Heart left ventricle (tissue), 16 donors: Measurements from ENCODE around the gene SAP30L. TPM values are rescaled to one million over a fixed set of nuclear protein-coding genes. Genes with fewer than 3 reads are reported as not detected.

ENCODE experiments used
- ATAC-seq, 4 donors: fragments of 200-7000 bp; cut with Tn5 transposase; one replicate each; pipeline ENCODE4 v1.9.1; 2020 to 2022; ENCODE audit warnings: moderate library complexity in 4 of 4, mild to moderate bottlenecking in 3 of 4, moderate number of reproducible peaks in 1 of 4
- DNase-seq, 5 donors: peaks; one replicate each; pipeline ENCODE4 v3.0.0-alpha.2; 2020
- H3K27ac ChIP-seq, 12 donors: fragments of 200-600 bp; sonication (generic) in 4 of 12; one replicate each; pipeline versions ENCODE4 v1.5.0 to v1.8.0; 2016 to 2022; ENCODE audit warnings: mild to moderate bottlenecking in 2 of 12
- H3K27me3 ChIP-seq, 9 donors: fragments of 200-600 bp; sonication (generic) in 2 of 9; one replicate each; pipeline versions ENCODE4 v1.5.1 to v1.8.0; 2016 to 2022; ENCODE audit warnings: mild to moderate bottlenecking in 3 of 9
- H3K36me3 ChIP-seq, 9 donors: fragments of 200-600 bp; sonication (generic) in 2 of 9; one replicate each; pipeline versions ENCODE4 v1.5.0 to v1.8.0; 2018 to 2022; ENCODE audit warnings: mild to moderate bottlenecking in 2 of 9
- H3K4me1 ChIP-seq, 12 donors: fragments of 200-600 bp; sonication (generic) in 4 of 12; one replicate each; pipeline versions ENCODE4 v1.5.0 to v1.8.0; 2016 to 2022; ENCODE audit warnings: mild to moderate bottlenecking in 3 of 12
- H3K4me3 ChIP-seq, 12 donors: fragments of 200-600 bp; sonication (generic) in 4 of 12; one replicate each; pipeline versions ENCODE4 v1.5.0 to v1.8.0; 2017 to 2022; ENCODE audit warnings: mild to moderate bottlenecking in 9 of 12, moderate library complexity in 4 of 12
- H3K9me3 ChIP-seq, 12 donors: fragments of 200-600 bp; sonication (generic) in 4 of 12; one replicate each; pipeline versions ENCODE4 v1.5.0 to v1.8.0; 2016 to 2022; ENCODE audit warnings: mild to moderate bottlenecking in 1 of 12
- CTCF ChIP-seq, 12 donors: fragments of 200-600 bp; sonication (generic) in 4 of 12; IDR thresholded peaks; one replicate each; pipeline versions ENCODE4 v1.5.0 to v1.8.0; 2018 to 2022; ENCODE audit warnings: antibody characterized with exemption in 12 of 12, mild to moderate bottlenecking in 5 of 12
- POLR2A ChIP-seq, 2 donors: fragments of 450-650 bp; IDR thresholded peaks; one replicate each; pipeline ENCODE4 v1.6.1; 2017; ENCODE audit warnings: antibody characterized with exemption in 2 of 2, mild to moderate bottlenecking in 2 of 2, moderate library complexity in 2 of 2
- WGBS, 4 donors: extraction: QIAGEN DNeasy Blood & Tissue Kit in 2 of 4; methylation state at CpG; one replicate each; pipeline versions ENCODE4 v1.1.5 to v1.1.7; 2013 to 2018; 5-methylcytosine and 5-hydroxymethylcytosine counted together
- intact Hi-C, 10 donors: fragments of 100-400 bp; cut with DNase I; formaldehyde crosslinking; loops; one replicate each; pipeline versions ENCODE4 v1.11.1 to v1.14.2; 2022
- polyA plus RNA-seq, 2 donors: library from polyadenylated mRNA; stranded (reverse); fragments of 200-250 nt; gene quantifications; one replicate each; pipeline ENCODE4 v1.2.3, GENCODE V29; 2013
- total RNA-seq, 9 donors: library from RNA; depleted of rRNA in 2 of 9; stranded (reverse); fragments of >200 nt in 2 of 9; fragmentation: NEBNext Ultra II Directional in 3 of 9; extraction: Animal tissue kit (Norgen Biotek cat#: 25700) in 3 of 9; gene quantifications; one replicate each; pipeline versions ENCODE4 v1.1.0 to v1.2.4, GENCODE V29; 2016 to 2023
- donor health status: ischemic (EF 13 %, LVEDD 7.1; RV severe dilation, severe dysfunction).
- donor health status: healthy with polysubstance abuse.
- donor health status: DM: no; HTN: yes; CAD: no.
- donor health status: DM: no; HTN: no; CAD: no.
- donor health status: ischemic (EF 25% LVEDD 6.9; RV normal size, moderate dysfunction).
- donor health status: ischemic (EF 25% LVEDD 5.7; RV mildly dilated, moderate dysfunction).
- donor health status: healthy.
- donor health status: DM: yes; HTN: yes; CAD: no.
- donor health status: ischemic (EF 35%, LVEDD 5.7; RV mildly dilated, moderate dysfunction).
- donor health status: nonischemic (EF 11% LVEDD 7.7; RV severe dilation, severe dysfunction).
- donor health status: DM: yes; HTN: yes; CAD: no.
- donor health status: PGD.
- donor health status: ischemic (EF 29% LVEDD 5.4; RV normal size, mild dysfunction).
- donor health status: nonischemic (EF 23%, LVEDD 6.1; RV moderate dilation, normal function).

The SAP30L gene
- total and polyA plus RNA-seq, 11 donors = 19.7 to 55.5 (median 37.4) TPM

GRCh38 chr5:154447089-154447725 lies 1.4 kb downstream of the SAP30L start:
- ATAC-seq = no peak
- 2 to 5% (median 3%) methylated on average over 10 of the region's 10 CpGs for WGBS, 4 donors
- Histone ChIP-seq H3K27me3 (no peaks in the 10 kb centered on the region), H3K9me3 (no peaks in the 10 kb centered on the region), H3K4me1 (peaks cover 0 to 48% (median 34%) of the 10 kb centered on the region in 12 donors), H3K27ac (peak overlapping the region in 10 of 12 donors; percentile 76 to 95 (median 86)), H3K4me3 (peak overlapping the region; percentile 87 to 99 (median 96)), H3K36me3 (peaks cover 0 to 37% (median 20%) of the 10 kb centered on the region in 9 donors)
- TF ChIP-seq CTCF (IDR thresholded peaks at IDR 0.05) (no peak), POLR2A (IDR thresholded peaks at IDR 0.05) (peak in 1 of 2 donors; percentile 3)
- DNase-seq = no peak
- intact Hi-C loops = loop anchor here in 1 of 10 donors (10.0 kb wide), 1 partner anchor 472 kb away; no protein-coding TSS in a partner anchor

GRCh38 chr5:154449786-154450185 lies 4.0 kb downstream of the SAP30L start:
- H3K27ac ChIP-seq = no peak overlapping the region
- peaks cover 0 to 54% (median 43%) of the 10 kb centered on the region in 9 donors for H3K36me3 ChIP-seq
- whole genome bisulfite sequencing, 4 donors = 88 to 98% (median 91%) methylated on average over 2 of the region's 2 CpGs
- no peak overlapping the region for H3K4me3 ChIP-seq
- no peak for TF ChIP-seq POLR2A (IDR thresholded peaks at IDR 0.05)
- no peak for TF ChIP-seq CTCF (IDR thresholded peaks at IDR 0.05)
- no peaks in the 10 kb centered on the region for H3K9me3 ChIP-seq
- DNase-seq (no peak), ATAC-seq (no peak)
- H3K4me1 ChIP-seq = peaks cover 0 to 40% (median 28%) of the 10 kb centered on the region in 12 donors
- H3K27me3 ChIP-seq = no peaks in the 10 kb centered on the region
- intact Hi-C loops = loop anchor here in 1 of 10 donors (10.0 kb wide), 1 partner anchor 475 kb away; no protein-coding TSS in a partner anchor

- no peak for DNase-seq
- H3K9me3 ChIP-seq = no peaks in the 10 kb centered on the region
- no peak for TF ChIP-seq CTCF (IDR thresholded peaks at IDR 0.05)
- TF ChIP-seq POLR2A (IDR thresholded peaks at IDR 0.05) = no peak
- peaks cover 0 to 33% (median 26%) of the 10 kb centered on the region in 12 donors for H3K4me1 ChIP-seq
- 89 to 92% (median 91%) methylated on average over 8 of the region's 8 CpGs for WGBS, 4 donors
- intact Hi-C loops = no loop called here
- no peaks in the 10 kb centered on the region for H3K27me3 ChIP-seq
- no peak overlapping the region for H3K4me3 ChIP-seq
- no peak for ATAC-seq
- no peak overlapping the region for H3K27ac ChIP-seq
- peaks cover 0 to 76% (median 65%) of the 10 kb centered on the region in 9 donors for H3K36me3 ChIP-seq
Observed at GRCh38 chr5:154451957-154452356, 6.2 kb downstream of the SAP30L start.

GRCh38 chr5:154455585-154455984 lies 9.8 kb downstream of the SAP30L start:
- Histone ChIP-seq H3K36me3 (peaks cover 0 to 87% (median 81%) of the 10 kb centered on the region in 9 donors), H3K27ac (no peak overlapping the region), H3K4me3 (no peak overlapping the region), H3K9me3 (no peaks in the 10 kb centered on the region), H3K27me3 (no peaks in the 10 kb centered on the region), H3K4me1 (peaks cover 0 to 21% (median 11%) of the 10 kb centered on the region in 12 donors)
- ATAC-seq (no peak), DNase-seq (no peak)
- TF ChIP-seq CTCF (IDR thresholded peaks at IDR 0.05) (no peak), POLR2A (IDR thresholded peaks at IDR 0.05) (no peak)
- intact Hi-C loops = no loop called here
- WGBS, 4 donors = 87 to 88% (median 88%) methylated on average over 5 of the region's 5 CpGs
